EL (cell line): ENCODE results near the gene COL27A1.
"Not testable (repeated sequence)": the region's sequence is repeated elsewhere in the genome, so short reads cannot be mapped to it uniquely, and the experiment has no call there.

Source experiments
- DNase-seq: peaks from one replicate; pipeline ENCODE4 v3.0.0-alpha.2; 2016

Gene COL27A1

DNA sequence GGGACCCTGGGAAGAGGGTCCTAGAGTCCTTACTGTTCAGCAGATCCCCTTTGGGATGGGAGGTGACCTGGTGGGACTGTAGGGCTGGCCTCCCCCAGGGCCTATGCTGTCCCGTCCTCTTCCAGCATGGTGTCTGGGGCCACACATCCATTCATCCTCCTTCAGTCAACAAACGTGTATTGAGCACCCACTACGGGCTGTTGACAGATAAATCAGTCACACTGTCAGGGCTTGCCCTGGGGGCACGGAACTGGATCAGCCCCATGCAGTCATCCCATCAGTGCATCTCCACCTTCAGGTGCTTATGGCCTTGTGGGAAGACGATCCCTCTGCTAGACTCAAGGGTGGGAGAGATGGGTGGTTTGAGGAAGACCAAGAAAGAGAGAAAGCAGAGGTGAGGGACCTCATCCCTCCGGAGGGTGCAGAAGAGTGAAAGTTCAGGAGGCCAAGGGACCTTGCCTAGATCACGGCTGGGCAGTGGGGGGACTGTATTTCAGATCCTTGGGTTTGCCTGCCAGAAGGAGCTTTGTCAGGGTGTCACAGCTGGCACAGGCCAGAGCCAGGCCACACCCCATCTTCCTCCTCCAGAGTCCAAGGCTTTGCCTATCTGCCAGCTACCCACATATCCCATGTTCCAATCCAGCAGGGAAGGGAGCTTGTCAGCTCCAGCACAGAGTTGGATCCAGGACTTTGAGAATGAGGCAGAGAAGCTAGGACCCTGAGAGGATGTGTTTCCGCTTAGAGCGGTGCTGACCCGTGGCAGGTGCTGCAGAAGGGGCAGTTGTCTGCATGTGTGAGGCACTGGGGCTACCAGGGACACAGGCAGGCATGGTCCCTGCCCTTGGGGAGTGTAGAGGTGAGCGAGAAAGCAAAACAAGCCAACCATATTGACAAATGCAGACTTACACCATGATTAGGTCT lies 30.5 kb downstream of the COL27A1 start:
- no peak for DNase-seq

DNA sequence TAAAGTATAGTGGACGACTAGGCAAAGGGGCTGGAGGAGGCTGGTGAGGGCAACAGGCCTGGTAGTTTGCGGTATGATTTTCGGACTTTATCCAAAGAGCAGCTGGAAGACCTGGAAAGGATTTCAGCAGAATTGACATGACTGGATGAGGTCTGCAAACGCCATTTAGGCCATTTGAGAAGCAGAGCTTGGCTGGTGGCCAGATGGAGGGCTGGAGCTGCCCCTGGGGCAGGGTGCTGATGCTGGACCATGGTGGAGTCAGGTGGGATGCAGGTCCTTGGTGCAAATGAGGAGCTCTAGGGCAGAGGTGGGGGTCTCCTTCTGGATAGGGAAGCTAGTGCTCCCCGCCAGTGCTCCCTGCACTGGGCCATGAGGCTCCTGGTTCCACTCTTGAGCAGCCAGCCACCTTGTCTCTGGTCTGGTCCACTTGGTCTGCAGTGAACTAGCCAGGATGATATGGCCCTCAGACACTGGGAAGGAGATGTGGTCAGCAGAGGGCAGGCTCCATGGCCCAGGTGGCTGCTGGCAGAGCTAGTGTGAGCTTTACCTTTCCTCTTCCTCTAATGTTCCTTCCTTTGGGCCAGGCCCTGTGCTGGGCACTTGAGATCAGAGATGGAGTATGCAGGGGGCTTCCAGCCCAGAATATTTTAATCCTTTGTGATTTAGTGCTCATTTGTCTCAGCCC lies 31.4 kb downstream of the COL27A1 start:
- no peak for DNase-seq

DNA sequence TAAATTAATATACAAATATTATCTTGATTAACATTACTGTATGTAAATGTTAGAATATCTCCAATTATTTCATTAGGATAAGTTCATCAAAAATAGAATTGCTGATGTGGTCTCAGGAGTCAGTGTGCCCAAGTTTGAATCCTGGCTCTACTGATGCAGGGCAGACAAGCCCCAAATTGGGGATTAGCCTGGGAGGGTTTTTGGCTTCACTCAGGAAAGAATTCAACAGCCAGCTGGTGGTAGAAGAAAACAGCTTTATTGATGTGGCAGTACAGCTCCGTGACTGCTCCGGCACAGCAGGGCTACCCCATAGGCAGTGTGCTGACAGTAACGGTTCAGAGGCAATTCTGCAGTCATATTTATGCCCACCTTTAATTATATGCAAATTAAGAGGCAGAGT lies 32.5 kb downstream of the COL27A1 start:
- DNase-seq, result no peak

DNA sequence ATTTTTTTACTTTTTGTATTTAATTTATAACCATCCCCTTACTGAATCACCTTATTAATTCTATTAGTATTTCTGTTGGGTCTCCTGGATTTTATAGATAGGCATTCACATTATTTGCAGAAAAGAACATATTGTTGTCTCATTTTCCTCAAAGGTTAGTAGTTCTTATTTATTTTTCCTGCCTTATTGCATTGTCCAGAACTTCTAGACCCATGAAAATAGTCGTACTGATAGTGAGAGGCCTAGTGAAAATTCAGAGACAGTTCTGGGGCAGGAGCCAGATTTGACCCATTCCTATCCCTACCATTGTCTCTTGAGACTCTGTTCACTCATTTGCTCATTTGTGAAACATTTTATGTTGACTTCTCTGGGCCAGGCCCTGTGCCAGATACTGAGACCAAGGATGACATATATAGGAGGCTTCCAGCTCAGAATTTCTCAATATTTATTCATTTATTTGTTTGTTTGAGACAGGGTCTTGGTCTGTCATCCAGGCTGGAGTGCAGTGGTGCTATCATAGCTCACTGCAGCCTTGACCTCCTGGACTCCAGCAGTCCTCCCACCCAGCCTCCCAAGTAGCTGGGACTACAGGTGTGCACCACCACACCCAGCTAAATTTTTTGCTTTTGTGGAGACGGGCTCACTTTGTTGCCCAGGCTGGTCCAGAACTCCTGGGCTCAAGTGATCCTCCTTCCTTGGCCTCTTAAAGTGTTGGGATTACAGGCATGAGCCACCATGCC lies 34.7 kb downstream of the COL27A1 start:
- no peak for DNase-seq

DNA sequence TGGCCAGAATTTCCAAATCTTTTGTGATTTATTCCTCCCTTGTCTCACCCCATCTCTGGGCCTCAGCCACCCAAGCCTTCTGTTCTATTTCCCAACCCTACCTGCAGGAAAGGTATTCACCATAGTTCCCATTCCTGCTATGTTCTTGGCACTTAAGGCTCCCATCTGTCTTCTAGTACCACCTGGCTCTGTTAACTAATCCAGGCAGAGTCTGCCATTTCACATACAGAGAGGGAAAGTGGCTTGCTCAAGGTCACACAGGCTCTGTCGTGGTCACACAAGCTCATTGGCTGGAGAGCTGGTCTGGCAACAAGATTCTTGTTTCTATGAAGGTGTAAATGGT lies 35.2 kb downstream of the COL27A1 start:
- no peak for DNase-seq

DNA sequence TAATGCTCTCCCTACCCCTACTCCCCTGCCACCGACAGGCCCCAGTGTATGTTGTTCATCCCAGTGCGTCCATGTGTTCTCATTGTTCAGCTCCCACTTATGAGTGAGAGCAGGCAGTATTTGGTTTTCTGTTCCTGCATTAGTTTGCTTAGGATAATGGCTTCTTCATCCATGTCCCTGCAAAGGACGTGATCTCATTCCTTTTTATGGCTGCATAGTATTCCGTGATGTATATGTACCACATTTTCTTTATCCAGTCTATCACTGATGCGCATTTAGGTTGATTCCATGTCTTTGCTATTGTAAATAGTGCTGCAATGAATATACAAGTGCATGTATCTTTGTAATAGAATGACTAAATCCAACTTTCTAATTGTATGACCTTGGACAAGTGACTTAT lies 36.1 kb downstream of the COL27A1 start:
- DNase-seq, result not testable (repeated sequence)

DNA sequence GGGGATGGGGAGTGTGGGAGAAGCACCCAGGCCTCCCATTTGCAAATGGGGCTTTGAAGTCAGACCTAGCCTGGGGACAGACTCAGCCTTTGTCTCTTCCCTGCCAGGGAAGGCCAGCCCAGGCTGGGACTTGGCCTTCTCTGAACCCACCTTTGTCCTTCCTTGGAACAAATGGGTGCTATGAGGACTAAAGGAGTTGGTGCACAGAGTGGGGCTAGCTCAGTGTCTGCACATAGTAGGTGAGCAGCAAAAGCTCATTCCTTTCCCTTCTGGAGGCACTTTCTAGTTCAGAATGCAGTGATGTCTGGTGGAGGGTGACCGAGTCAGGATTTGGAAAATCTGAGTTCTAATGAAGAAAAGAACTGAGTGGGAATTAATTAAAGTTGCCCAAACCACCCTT lies 37.2 kb downstream of the COL27A1 start:
- DNase-seq, result no peak

DNA sequence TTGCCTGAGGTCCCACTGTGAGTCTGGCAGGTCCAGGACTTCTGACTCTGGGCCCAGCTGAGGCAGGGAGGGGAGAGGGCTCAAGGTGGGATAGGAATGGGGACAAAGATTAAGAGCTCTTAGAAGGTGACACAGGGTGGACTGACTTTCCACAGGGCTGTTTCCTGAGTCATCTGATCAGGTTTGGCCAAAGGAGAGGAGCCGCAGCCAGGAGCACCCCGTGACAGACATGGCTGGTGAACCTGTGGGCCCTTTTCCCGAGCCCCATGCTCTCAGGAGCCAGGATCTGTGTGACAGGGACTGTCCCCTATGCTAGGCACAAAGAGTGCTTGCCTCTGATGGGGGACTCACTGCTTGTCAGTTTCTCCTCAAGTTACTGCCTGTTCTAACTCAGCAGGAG lies 37.8 kb downstream of the COL27A1 start:
- DNase-seq, result no peak

DNA sequence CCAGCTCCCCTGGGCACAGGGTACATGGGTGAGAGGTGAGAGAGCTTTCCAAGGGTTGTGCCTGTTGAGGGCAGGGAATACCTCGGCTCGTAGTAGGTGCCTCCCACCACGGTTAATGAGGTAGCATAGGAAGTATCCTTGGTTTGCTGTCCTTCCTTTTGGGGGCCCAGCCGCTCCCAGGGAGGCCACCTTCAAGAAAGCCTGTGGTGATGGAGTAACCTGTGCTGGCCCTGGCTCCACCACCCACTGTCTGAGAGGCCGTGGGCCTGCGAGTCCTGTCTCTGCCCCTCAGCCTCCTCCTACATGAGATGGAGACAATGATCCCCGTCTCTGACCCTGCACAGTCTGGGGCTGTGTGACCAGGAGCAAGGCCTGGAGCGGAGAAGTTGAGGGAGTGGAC lies 40.8 kb downstream of the COL27A1 start:
- no peak for DNase-seq

DNA sequence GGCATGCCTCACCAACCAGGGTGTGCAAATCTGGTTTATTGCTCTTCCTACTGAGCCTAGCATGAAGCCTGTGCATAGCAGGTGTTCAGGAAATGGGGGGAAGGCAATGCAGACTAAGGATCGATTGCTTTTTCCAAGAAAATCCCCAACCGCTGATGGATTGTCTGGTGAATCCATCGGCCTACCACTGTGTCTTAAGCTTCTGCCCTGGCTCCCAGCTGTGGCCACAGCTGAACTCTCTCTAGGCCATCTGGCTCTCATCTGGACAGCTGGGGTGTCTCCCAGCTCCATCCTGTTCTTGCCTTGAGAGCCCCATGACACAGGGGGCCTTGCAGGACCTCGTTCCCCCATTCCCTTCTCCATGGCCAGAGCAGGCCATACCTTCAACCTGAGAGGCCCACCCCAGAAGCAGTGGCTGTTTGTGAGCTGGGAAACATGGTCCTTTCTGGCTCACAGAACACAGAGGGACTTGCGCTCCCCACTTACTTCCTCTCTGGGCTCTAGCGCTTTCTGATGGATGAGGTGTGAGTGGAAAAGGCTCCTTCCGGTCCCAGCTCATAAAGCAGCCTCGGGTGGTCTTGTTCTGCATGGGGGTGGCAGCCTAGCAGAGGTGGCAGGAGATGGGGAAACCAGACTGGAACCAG lies 41.8 kb downstream of the COL27A1 start:
- no peak for DNase-seq

DNA sequence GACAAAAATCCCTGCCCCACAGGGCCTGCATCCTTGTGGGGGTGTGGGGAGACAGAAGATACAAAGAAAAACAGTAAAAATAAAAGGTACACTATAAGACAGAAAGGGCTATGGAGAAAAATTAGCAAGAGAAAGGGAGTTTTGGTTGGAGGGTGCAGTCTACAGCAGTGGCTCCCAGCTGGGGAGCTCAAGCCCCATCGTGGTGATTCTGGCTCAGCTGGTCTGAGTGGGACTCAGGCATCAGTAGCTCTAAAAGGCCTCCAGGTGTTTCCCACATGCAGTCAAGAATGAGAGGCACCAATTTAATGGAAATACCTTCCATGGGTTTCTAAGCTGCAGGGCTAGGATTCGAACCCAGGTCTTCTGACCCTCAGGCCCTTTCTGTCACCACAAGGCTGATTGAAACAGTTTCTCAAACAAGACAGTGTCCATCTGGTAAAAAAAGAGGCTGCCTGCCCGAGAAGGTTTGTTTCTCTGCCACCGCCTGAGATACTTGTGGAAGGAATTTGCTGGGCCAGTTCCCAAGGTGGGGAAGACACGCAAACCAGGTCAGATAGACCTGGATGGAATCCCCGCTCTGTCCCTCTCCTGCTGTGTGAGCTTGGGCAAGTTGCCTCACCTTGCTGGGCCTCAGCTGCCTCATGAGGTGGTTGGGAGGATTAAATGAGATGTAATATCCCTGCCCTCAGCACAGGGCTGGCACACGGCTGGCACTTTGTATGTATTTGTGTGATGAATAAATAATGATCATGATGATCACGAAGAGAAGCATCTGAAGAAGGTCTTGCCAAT lies 43.1 kb downstream of the COL27A1 start:
- no peak for DNase-seq

DNA sequence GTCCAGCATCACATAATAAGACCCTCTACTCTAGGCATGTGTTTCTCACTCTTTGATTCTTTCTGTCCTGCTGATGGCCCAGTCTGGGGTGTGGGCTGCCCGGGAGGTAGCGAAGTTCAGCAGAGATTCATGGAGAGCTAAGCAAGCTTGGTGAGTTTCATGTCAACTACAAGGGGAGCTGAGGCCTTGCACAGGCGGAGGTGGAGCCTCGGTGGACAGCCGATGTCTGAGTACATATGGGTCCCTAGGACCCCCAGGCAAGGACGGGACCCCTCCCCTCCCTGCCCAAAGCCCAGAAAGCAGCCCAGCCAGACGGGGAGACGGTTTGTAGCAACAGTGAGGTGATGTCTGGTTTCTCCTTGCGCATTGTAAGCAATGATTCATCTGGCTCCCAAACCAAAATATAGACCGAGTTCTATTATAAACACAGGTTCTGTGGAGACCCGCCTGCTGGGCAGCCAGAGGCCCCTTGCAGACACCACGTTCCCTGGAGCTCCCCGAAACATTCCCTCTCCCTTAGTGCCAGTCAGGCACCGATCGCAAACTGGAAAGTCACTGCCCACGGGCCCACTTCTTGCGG lies 45.5 kb downstream of the COL27A1 start:
- no peak for DNase-seq

DNA sequence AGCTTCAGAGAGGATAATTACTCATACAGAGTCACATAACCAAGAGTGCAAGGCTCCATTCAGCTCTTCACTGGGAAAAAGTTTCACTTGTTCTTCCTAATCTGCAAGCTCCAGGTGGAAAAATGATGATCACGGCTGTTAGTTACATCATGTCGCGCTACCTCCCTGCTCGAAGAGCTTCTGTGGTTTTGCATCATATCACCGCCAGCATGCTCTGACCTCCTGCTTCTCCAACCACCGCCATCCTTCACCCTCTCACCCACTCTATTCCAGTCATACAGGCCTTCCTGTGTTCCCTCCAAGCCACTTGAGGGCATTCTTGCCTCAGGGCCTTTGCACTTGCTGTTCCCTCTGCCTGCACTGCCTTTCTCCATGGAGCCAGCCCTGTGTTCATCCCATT lies 47.1 kb downstream of the COL27A1 start:
- DNase-seq, result no peak

DNA sequence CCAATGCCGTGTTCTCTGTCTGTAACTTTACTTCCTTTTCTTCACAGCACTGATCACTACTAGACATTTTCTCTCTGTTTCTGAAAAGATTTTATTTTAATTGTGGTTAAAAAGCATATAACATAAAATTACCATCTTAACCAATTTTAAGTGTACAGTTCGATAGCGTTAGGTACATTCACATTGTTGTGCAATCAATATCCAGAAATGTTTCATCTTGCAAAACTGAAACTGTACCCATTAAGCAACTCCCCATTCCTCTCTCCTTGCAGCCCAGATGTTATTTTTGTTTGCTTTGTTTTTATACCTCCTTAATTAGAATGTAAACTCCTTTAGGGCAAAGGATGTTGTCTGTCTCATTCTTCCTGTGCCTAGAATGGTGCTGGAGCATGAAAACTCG lies 47.5 kb downstream of the COL27A1 start:
- no peak for DNase-seq

DNA sequence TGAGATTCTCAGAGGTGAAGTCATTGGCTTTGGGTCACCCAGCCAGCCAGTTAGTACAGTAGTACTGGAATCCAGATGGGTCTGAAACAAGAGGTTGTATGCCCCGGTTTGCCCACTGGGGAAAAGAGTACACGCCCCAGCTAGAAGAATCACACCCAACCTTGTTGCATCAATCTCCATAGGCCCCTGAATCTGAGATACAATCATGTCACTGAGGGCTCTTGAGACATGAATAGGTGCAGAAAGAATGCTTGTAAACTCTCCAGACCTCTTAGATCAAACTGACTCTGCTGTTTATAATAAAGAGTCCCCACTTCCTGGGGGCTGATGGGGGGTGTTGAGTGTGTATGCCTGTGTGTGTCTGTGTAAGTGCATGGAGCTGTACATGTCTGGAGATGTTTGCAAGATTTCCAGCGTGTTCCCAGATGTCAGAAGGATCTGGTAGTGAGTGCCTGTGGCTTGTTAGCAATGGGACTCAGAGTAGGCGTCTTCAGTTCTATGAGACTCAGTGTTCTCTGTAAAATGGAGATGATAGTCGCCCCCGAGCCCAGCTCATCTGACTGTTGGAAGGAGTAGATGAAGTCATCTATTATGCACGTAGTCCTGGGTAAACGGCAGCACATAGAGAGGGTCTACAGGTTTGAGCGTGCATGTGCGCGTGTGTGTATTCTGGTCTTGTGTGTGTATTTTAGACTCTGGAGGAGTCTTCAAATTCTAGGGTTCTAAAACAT lies 48.2 kb downstream of the COL27A1 start:
- DNase-seq, result peak; percentile 53

DNA sequence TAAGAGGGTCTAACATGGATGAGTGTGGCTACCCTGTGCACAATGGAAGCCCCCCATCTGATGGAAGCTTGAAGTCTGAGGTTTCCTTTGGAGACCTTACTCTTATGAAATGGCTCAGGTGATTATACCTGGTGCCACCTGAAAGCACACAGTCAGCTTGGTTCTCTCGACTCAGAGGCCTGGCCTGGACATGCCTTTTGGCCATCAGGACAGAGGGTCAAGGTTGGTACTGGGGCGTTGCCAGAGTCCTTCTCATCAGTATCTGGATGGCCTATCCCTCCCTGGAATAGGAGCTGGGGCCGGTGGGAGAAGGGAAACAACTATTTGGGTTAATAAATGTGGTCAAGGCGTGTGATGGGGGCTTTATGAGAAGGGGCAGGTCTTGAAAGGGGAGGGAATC lies 48.9 kb downstream of the COL27A1 start:
- no peak for DNase-seq

DNA sequence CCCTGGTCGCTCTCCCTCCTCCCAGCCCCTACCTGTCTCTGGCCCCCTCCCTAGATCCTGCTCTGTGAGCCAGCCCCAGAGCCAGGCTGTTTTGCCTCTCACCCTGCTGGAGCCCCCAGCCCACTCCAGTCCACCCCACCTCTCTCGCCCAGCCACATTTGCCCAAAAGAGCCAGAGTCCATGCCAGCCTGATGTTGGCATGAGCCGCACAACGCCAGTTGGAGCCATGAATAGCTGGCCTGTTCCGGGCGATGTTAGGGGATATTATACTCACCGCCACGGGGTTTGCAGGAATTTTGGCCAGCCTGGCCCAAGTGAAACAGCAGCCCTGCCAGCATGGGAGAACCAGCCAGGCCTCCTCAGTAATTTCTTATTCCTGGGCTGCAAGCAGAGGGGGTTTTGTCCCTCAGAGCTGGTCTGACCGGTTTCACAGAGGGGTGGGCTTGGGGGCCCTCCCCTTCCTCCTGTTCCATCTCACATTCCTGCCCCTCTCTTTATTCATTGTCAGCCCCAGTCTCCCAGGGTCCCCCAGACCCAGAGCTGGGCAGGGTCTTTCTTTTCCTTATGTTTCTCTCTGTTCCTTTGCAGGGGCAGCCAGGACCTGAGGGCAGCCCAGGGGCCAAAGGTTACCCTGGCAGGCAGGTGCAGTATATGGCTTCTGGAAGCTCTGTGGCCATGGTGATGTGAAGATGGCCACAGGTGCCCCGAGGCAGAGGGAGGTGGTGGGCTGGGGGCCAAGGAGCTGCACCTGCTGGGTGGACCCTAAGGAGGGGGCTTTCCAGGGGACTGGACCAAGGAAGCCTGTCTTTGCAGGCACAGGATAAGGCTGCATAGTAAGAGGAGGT lies 50.1 kb downstream of the COL27A1 start:
- no peak for DNase-seq

DNA sequence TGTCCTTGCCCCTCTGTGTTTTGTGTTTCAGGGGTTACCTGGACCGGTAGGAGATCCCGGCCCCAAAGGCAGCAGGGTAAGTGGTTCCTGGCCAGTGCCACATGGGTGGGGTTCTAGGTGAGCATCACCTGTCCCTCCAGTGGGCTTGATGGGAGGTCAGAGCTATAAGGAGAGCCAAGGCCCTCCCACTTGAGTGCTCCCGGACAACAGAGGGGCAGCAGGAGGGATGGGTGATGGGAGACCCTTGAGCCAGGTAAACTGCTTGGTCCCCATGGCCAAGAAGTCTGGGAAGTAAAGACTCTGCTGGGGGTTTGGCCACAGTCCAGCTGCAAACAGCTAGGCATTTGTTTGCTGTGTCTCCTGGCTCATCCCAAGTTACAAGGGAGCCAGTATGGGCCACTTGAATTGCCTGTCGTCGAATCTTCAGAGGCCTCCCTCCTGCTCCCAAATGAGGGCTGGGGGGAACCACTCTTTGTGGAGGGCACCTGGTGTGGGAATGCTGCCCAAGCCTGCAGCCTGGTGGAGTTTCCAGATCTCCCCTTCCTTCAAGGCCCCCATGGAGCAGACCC lies 51.0 kb downstream of the COL27A1 start:
- no peak for DNase-seq

DNA sequence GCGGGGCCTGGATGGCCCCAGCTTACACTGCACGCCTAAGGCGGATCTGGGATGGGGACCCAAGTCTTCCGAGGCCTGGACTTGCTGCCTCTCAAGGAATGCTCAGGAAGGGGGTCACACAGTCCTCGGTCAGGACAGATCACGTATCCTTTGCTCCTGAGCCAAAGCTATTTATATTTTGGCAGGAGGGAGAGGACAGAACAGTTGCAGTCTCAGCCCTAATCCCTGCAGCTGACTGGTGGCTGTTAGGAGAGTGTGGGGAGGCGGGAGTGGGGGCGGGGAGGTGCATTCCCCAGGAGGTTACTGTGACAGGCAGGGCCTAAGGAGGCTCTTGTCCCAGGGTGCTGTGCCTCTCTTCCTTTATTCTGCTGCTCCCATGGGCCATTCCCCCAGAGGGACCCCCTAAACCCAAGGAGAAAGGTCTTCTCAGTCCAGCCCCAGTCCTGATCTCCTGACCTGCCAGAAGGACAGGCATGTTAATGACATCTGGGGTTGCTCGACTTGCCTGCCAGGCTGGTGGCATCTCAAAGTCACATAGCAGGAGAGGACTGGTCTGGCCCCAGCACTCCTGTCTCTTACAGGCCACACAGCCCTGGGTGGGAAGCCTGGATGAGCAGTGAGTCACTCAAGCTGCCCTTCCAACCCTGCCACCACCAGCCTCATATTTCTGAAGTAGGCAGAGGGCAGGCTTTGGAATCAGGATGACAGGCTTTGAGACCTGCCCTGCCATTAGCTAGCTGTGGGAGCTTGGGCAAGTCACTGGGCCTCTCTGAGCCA lies 51.9 kb downstream of the COL27A1 start:
- DNase-seq, result peak; percentile 72
